ENCODE data around the gene EXOG.

The EXOG gene

DNA sequence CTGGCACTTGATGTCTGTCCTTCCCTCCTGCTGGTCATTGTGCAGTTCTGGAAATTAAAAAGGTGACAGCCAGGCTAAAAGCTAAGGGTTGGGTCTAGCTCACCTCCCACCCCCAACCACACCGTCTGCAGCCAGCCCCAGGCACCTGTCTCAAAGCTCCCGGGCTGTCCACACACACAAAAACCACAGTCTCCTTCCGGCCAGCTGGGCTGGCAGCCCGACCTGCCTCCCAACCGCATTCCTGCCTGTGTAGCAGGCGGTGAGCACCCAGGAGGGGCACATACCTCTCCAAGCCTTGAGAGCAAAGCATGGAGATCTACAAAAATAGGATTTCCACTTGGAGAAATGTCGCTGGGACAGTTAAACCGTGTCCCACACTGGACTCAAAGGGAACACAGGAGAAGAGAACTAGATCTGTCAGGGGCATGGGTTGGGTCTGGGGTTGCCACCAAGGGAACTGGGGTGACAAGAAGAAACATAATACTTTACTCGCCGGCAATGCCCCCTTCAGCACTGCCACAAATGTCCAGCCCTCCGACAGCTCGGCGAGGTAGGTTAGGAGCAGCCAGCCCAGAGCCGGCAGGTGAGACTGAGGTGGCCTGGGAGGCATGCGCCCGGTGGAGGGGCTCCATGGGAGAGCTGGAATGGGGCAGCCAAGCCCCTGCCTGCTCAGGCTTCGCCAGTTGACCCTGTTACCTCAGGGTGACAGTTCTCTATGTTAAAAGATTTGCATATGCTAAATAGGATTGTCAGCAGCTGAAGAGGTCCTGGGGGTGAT is 52.2 kb downstream of the EXOG start:
- no peak for DNase-seq (ENCODE audit: low read depth)

DNA sequence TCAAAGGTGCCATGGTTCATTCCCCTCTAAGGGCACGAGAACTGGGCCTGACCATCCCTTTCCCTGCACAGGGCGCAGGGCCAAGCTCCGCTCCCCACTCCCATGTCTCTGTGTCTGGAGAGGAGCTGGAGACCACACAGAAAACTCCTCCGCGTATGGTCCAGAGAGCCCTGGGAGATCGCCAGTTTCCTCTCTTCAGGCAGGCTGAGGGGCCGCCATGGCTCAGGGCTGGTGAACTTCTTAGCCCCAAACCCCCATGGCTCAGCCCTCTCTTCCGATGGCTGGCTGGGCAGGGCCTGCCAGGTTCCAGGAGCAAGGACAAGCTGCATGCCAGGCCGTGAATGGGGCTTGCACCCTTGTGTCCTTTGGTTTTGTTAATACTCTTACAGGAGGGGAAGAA is 52.9 kb downstream of the EXOG start:
- no peak for DNase-seq (ENCODE audit: low read depth)

DNA sequence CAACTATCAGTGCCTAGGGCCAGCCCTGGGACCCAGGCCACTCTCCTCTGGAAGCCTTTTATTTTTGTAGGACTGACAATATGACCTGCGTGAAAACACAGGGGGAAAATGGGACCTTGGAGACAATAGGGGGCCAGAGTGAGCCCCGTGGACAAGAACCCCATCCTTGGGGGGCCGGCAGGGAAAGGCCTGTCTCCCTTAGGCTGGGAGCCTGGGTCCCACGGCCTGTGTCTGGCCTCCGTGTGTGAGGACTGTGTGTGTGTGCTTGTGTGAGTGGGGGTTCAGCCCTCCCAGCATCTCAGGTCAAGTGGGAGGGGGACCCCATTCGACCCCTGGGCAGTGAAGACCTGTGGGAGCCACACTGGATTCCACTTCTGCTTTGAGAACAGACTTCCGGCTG is 53.3 kb downstream of the EXOG start:
- DNase-seq (ENCODE audit: low read depth) = no peak

DNA sequence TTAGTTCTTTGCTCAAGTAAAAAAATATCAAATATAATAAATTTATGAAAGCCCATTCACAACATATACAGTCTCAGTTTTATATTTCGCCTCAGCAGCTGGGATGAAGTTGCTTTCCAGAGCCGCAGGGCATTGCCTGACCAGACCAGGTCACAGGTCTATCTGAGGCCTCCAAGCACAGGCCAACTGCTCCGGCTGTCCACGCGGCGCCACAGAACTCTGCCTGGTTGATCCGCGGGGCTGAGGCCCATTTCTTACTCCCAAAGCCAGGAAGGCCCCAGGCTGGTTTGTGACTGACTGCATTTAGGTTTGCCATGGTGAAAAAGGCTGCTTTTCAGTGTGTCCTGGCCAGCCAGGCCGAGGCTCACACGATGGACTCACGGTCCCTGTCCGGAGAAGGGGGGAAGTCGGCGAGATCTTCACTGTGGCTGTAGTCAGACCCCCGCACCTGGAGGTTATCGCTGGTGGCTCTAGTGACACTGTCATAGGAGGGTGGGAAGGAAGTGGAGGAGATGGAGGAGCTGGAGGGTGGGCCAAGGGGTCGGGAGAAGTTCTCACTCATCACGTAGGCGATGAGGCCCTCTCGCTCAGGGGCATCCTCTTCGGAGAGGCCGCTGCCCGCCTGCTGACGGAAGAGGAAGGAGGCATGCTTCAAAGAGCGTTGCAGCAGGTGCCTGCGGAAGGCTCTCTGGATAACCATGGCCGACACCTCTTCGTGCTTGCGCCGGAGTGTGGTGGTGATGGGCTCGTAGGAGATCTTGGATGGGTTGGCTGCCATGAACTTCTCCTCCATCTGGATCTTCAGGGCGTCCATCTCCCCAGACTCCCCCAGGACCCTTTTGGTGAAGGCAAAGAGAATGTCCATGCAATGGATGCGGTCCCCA is 54.1 kb downstream of the EXOG start:
- no peak for DNase-seq (ENCODE audit: low read depth)

DNA sequence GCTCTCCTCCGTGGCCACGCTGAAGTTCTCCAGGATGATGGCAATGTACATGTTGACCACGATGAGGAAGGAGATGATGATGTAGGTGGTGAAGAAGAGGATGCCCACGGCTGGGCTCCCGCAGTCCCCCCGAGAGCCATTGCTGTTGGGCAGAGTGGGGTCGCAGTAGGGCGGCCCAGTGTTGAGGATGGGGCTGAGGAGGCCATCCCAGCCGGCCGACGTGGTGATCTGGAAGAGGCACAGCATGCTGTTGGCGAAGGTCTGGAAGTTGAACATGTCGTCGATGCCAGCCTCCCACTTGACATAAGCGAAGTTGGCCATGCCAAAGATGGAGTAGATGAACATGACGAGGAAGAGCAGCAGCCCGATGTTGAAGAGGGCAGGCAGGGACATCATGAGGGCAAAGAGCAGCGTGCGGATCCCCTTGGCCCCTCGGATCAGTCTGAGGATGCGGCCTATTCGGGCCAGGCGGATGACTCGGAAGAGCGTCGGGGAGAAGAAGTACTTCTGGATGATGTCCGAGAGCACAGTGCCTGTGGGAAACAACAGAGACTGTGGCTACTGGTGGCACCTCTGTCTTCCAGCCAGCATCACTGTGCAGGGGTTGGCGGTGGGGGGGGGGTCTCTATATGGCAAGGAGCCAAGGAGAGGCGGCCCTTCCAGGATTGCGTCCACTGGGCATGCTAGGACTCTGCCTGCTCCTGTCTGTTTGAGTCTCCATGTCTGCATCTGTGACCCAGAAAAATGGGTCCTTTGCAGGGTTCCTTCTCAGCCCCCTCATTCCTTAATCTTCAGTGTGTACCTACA is 55.1 kb downstream of the EXOG start:
- no peak for DNase-seq (ENCODE audit: low read depth)

DNA sequence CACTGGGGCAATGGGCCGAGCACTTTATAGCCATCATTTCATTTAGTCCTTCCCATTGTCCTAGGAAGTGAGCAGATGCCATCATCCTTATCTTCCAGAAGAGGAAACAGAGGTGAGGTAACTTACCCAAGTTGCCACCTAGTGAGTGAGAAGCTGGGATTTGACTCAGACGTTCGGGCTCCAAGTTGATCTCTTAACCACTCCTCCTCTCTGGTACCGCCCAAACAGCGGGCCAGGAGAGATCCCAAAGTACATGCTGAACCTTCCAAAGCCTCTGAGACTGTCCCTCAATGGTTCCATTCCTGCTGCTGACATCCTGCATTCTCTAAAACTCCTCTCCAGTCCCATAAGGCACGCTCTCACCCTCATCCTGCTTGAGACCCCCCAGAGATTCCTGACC is 56.2 kb downstream of the EXOG start:
- no peak for DNase-seq (ENCODE audit: low read depth)

DNA sequence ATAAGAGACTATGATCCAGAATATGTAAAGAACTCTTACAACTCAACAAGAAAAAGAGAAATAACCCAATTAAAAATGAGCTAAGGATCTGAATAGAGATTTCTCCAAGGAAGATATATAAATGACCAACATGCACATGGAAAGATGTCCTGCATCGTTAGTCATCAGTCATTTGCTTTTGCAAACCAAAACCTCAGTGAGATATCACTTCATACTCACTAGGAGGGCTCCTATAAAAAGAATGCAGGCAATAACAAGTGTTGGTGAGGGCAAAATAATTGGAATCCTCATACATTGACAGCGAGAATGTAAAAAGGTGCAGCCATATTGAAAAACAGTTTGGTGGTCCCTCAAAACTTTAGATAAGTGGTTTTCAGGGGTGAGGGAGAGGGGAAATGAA is 56.9 kb downstream of the EXOG start:
- no peak for DNase-seq (ENCODE audit: low read depth)

DNA sequence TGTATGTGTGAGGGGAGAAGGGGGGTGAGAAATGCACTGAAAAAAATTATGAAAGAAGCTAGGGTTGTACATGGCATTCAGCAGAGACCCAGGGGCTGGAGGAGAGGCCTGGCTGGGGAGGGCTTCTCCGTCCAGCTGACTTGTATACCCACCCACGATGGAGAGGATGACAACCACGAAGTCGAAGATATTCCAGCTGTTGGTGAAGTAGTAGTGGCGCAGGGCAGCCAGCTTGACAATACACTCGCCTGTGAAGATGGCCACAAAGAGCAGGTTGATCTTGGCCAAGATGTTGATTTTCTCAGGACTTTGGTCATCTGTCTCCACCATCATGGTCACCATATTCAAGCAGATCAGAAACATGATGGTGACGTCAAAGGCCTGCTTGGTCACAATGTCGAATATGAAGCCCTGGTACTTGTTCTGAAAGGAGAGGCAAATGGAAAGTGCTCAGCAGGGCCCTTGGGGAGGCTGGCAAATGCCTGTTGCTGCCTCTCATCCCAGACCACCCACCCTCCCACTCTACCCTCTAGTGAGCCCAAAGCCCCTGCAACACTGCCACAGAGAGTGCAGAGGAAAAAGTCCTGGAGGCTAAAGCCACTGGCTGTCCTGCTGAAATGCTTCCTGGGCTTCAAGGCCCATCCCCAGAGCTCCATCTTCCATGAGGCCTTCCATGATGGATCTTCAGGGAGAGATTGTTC is 58.1 kb downstream of the EXOG start:
- no peak for DNase-seq (ENCODE audit: low read depth)

DNA sequence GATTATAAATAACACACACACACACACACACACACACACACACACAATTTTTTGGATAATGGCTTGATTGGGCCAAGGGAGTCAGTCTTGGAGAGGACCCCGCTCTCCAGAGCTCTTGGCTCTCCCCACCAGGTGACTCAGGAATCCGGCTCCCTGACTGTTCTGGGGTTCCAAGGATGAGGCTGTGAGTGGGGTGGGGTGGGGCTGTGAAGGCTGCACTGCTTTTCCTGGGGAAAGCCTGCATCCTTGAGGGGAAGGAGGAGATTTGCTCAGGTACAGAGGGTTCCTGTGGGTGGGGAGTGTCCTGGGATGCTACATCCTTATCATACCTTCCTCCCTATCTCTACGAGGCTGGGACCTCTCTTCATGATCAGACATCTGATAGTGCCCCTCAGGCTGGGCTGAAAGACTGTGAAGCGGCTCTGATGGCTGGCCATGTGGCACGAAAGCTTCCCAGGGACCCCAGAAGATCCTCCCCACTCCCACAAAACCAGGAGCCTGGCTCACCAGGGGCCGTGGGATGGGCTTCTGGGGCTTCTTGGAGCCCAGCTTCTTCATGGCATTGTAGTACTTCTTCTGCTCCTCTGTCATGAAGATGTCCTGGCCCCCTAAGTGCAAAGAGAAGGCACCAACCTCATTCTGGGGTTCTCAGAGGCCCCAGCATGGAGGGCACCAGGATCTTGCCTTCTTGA is 59.2 kb downstream of the EXOG start:
- no peak for DNase-seq (ENCODE audit: low read depth)

DNA sequence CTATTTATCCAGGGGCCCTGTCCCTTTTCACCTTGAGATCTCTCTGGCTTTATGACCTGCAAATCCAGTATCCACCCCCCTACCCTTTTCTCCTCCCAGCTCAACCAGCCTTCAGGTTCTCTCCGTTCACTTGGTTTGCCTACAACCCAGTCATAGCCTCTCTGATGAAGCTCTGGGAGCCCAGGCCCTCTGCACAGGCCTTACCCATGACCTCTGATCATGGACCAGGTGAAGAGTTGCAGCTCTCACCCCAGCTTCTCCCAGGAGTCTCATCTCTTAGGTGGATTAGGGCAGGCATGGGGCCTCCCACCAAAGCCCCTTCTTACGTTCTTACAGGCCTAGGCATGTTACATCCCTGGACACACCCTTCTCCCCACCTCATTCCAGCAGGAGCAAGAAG is 59.8 kb downstream of the EXOG start:
- no peak for DNase-seq (ENCODE audit: low read depth)

DNA sequence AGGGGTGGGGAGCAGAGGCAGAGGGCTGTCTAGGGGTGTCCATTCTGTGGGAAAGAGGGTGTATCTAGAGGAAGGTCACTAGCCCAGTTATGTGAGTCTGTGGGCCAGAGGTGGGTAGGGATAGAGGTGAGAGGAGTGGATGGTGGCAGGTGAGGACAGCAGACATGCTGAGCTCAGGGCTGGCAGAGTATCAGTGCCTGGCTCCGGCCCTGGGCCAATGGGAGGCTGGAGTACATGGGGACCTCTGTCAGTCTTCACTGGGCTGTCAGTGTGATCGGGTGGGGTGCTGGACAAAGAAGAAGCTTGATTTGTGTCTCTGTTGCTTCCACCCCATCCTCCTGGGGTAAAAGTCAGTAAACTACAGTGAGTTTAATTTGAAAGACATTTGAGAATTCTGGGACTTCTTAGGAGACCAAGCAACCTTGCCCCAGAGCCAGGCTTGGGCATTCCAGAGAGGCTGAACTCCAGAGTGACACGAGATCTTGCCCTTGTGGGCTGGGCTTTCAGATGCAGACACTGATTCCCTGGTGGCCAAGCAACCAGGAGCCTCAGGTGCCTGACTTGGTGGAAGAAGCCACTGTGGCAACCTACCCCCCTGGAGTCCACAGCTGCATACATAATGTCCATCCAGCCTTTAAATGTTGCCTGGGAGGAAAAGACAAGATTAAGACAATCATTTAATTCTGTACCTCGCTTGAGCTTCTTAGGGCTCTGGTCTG is 60.7 kb downstream of the EXOG start:
- DNase-seq (ENCODE audit: low read depth) = no peak

DNA sequence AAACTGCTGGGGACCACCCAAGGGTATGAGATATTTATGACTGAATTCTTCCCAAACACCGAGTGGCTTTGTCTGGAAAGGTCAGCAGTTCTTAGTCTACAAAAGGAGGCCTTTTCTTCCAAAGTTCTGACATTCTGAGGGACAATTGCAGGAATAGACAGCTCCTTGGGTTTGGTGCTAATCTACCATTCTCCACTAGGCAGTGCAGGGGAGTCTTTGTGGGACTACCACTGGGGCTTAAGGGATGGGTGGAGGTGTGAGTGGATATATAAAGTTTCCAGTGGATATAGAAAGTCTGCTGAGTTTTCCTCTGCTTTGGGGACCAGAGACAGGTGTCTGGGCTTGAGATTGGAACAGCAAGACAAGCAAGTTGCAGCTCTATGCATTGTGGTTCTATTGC is 62.7 kb downstream of the EXOG start:
- no peak for DNase-seq (ENCODE audit: low read depth)

DNA sequence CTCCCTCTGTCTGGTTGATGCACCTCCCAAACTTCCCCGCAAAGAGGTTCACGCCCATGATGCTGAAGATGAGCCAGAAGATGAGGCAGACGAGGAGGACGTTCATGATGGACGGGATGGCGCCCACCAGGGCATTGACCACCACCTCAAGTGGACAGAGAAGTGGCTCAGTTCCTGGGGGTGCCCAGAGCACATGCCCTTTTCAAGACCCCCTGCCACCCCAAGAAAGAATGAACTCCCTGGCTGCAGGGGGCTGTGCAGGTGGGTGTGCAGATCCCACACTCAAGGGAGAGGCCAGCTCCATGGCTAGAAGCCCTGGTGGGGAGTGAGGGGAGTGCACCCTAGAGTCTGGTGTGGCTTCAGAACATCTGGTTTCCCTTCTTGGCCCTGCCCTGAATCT is 64.1 kb downstream of the EXOG start:
- no peak for DNase-seq (ENCODE audit: low read depth)

DNA sequence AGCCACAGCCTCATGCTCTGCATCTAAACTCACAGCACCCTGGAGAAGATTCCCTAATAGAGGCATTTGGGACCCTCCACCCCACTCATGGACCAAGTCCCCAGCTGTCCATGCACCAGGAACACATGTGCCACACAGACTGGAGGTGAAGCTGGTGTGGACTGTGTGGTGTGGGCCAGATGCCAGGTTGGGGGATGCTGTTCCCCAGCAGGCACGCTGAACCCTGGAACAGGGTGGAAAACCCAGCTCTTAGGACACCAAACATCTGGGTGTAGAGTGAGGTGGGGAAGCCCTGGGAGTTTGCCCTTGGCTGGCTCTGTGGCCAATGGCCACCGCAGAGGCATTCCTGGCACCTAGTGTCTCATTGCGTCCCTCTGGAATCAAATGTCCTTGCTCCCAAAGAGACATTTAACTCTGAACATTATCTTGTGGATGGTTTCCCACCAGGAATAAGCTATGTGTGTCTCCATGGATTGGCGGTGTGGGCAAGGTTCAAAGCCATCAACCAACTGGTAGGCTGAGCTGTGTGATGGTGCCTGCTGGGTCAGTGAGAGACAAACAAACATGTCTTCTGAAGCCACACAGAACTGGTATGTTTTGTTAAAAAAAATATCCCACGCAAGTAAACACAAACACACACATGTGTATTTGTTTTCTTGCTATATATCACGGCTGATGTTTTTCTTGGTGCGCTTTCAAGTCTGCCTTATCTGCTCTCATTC is 65.0 kb downstream of the EXOG start:
- no peak for DNase-seq (ENCODE audit: low read depth)

DNA sequence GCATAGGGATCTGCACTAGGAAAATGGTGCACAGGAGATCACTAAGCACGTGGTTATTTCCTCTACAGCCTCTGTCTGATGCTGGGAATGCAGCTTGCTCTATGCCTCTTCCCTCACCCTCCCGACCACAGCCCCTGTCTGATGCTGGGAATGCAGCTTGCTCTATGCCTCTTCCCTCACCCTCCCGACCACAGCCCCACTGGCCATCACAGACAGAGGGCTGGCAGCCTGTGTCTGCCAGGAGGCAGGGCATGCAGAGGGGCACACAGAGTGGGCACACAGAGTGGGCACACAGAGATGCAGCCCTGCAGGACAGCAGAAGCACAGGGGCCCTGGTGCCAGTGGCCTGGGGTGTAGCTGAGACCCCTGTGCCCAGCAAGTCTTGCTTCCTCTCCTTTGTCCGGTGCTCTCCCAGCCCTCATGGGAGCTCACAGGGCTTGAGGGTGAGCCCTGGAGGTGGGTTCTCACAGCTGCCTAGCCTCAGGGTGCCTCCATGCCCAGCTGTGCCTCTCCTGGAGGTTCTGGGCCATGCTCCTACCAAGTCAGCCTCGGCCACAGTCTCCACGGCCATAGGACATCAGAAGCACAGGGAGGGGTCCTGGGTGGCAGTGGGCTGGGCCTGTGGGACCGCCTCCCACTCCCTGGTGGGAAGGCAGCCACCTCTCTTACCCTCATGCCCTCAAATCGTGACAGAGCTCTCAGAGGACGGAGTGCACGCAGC is 65.8 kb downstream of the EXOG start:
- no peak for DNase-seq (ENCODE audit: low read depth)

DNA sequence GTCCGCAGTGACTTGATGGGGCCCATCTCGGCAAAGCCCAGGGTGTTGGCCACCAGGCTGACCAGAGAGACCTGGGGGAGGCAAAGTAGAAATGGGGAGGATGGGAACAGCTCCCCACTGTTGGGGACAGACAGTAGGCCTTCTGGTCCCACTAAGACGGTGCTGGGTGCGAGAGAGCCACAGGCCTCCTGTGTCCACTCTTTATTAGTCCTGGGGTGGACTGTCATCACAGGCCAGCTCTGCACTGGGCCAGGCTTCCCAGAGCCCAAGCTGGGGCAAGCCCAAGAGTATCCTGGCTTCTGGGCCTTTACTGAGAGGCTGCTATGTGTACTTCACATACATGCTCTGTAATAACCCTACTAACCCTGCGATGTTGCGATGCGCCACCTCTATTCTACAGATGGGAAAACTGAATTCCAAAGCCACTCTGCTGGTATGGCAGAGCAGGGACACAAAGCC is 66.4 kb downstream of the EXOG start:
- no peak for DNase-seq (ENCODE audit: low read depth)

DNA sequence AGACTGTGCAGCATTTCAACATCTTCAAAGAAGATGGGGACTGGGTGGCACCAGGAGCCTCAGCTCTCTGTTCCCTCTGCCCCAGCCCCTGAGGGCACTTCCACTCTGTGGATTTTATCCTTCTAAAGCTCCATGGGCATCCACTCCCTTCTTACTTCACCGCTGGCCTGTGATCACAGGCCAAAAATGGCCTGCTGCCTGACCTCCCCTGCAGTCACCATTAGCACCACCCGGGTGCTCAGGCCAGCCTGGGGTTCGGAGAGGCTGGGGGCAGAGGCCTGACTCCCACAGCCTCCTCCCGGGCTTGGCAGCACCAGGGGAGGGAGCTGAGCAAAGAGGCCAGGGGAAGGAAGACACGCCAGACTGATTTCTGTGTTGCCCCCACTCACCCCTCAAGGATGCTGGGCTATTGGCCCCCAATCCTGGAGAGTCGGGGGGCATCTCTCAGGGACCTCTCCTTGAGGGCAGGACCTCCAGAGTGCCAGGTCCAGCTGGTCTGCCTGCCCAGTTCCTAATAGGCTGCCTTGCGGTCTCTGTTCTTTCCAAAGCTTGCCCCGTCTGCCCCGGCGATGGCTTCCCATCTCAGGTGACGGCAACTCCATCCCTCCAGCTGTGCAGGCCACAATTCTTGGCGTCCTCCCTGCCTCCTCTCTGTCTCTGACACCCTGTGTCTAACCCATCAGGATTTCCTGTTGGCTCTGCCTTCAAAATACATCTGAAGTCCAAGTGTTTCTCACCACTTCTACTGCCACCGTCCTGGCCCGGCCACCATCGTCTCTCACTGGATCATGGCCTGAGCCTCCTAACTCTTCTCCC is 67.1 kb downstream of the EXOG start:
- no peak for DNase-seq (ENCODE audit: low read depth)

DNA sequence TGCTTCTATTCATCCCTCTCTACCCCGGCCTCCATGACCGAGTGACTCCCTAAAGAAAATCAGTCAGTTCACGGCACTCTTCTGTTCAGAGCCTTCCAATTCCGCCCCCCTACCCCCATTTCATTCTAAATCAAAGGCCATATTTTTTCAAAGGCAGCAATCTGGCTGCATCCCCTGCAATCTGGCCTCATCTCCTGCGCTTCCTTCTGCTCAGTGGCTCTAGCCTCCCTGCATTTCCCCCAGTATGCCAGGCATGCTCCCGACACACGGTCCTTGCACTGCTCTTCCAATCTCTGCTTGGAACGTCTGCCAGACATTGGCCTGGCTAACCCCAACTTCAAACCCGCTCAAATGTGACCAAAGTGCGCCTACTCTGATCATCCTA is 67.7 kb downstream of the EXOG start:
- DNase-seq (ENCODE audit: low read depth) = no peak
